H1 (cell line): ENCODE results near the gene NOS1AP. TPM values are rescaled to one million over a fixed set of nuclear protein-coding genes. Genes with fewer than 3 reads are reported as not detected.

Source experiments
- CTCF ChIA-PET: fragments of 300-600 bp; sonication (Branson Sonifier 250); formaldehyde crosslinking; loops from one replicate; lab custom pipeline; 2021; ENCODE audit not compliant: partially characterized antibody; lab: Charles Lee
- POLR2A ChIA-PET: fragments of 300-600 bp; sonication (Branson Sonifier 250); formaldehyde crosslinking; loops from one replicate; lab custom pipeline; 2021; ENCODE audit warnings: inconsistent platforms; ENCODE audit not compliant: partially characterized antibody; lab: Charles Lee
- DNase-seq, 2 experiments: peaks; one replicate each; pipeline versions ENCODE4 v3.0.0 to v3.0.0-alpha.2; 2010 to 2022; ENCODE audit warnings: low spot score in 2 of 2, low read depth in 1 of 2, mixed read lengths in 1 of 2
- FAIRE-seq: peaks from 2 replicates; lab custom pipeline; 2011; peaks lifted over from hg19 to GRCh38; lab: Jason Lieb, UNC
- H2AFZ ChIP-seq: 2 replicates; pipeline ENCODE4 v1.8.1; 2012; ENCODE audit warnings: low read length, inconsistent platforms
- H2AK5ac ChIP-seq: 2 replicates; pipeline ENCODE4 v1.6.1; 2013; ENCODE audit warnings: low read depth, low read length
- H2BK120ac ChIP-seq: replicated peaks from 2 replicates; pipeline ENCODE3; 2013; ENCODE audit warnings: low read depth, low read length, inconsistent platforms
- H2BK12ac ChIP-seq: 2 replicates; pipeline ENCODE4 v1.6.1; 2013; ENCODE audit warnings: low read depth, low read length
- H2BK15ac ChIP-seq: 2 replicates; pipeline ENCODE4 v1.6.1; 2013; ENCODE audit warnings: low read length
- H2BK20ac ChIP-seq: 2 replicates; pipeline ENCODE4 v1.6.1; 2013; ENCODE audit warnings: low read length
- H2BK5ac ChIP-seq: 2 replicates; pipeline ENCODE4 v1.6.1; 2013; ENCODE audit warnings: low read depth, low read length
- H3K14ac ChIP-seq: 2 replicates; pipeline ENCODE4 v1.6.1; 2013; ENCODE audit warnings: inconsistent platforms; ENCODE audit not compliant: insufficient read length
- H3K18ac ChIP-seq: 2 replicates; pipeline ENCODE4 v1.6.1; 2013; ENCODE audit warnings: low read length; ENCODE audit errors: extremely low read depth
- H3K23ac ChIP-seq: 2 replicates; pipeline ENCODE4 v1.6.1; 2013; ENCODE audit warnings: inconsistent platforms; ENCODE audit not compliant: insufficient read length
- H3K23me2 ChIP-seq: 2 replicates; pipeline ENCODE4 v1.6.1; 2013; ENCODE audit warnings: low read depth, low read length
- H3K27ac ChIP-seq: 2 replicates; pipeline ENCODE4 v1.6.1; 2011; ENCODE audit warnings: low read depth, low read length, inconsistent platforms
- H3K27me3 ChIP-seq, 4 experiments: replicated peaks in 1 of 4; 1 replicate in 1 of 4; 2 replicates in 3 of 4; pipeline versions ENCODE4 v1.6.1 to v1.8.1; 2011 to 2013; ENCODE audit warnings: low read length in 3 of 4, mild to moderate bottlenecking in 3 of 4, inconsistent platforms in 2 of 4, mixed read lengths in 2 of 4, moderate library complexity in 1 of 4; ENCODE audit not compliant: control insufficient read depth in 3 of 4, insufficient read depth in 3 of 4; ENCODE audit errors: extremely low read depth in 1 of 4
- H3K36me3 ChIP-seq, 4 experiments: 2 replicates each; pipeline versions ENCODE4 v1.6.1 to v1.8.1; 2011 to 2013; ENCODE audit warnings: mild to moderate bottlenecking in 4 of 4, low read length in 3 of 4, moderate library complexity in 2 of 4, control low read depth in 1 of 4, inconsistent platforms in 1 of 4; ENCODE audit not compliant: insufficient read depth in 4 of 4, control insufficient read depth in 2 of 4
- H3K4ac ChIP-seq: replicated peaks from 2 replicates; pipeline ENCODE3; 2013; ENCODE audit warnings: low read length, low read depth, mixed read lengths, inconsistent platforms; ENCODE audit not compliant: insufficient read length
- H3K4me1 ChIP-seq, 4 experiments: replicated peaks in 1 of 4; 1 replicate in 1 of 4; 2 replicates in 3 of 4; pipeline versions ENCODE4 v1.6.1 to v1.8.1; 2011 to 2013; ENCODE audit warnings: low read length in 3 of 4, inconsistent platforms in 2 of 4, mixed read lengths in 1 of 4; ENCODE audit not compliant: insufficient read depth in 4 of 4, control insufficient read depth in 3 of 4
- H3K4me2 ChIP-seq, 2 experiments: 2 replicates each; pipeline versions ENCODE4 v1.6.1 to v1.8.1; 2011 to 2013; ENCODE audit warnings: low read depth in 2 of 2, low read length in 2 of 2, control low read depth in 1 of 2, inconsistent platforms in 1 of 2, mild to moderate bottlenecking in 1 of 2; ENCODE audit not compliant: insufficient read depth in 1 of 2
- H3K4me3 ChIP-seq, 4 experiments: fragments of 200-600, 300-600 bp in 1 of 4; sonication (generic), shearing (Covaris generic), sonication (Bioruptor Twin) in 1 of 4; 2 replicates each; pipeline versions ENCODE4 v1.5.1 to v1.8.1; 2011 to 2016; ENCODE audit warnings: low read length in 4 of 4, low read depth in 3 of 4, control low read depth in 2 of 4, inconsistent platforms in 2 of 4, mild to moderate bottlenecking in 2 of 4, mixed read lengths in 1 of 4, moderate library complexity in 1 of 4; ENCODE audit not compliant: insufficient read depth in 2 of 4; ENCODE audit errors: extremely low read depth in 1 of 4
- H3K56ac ChIP-seq: replicated peaks from 2 replicates; pipeline ENCODE3; 2013; ENCODE audit warnings: low read depth, mild to moderate bottlenecking, mixed read lengths, low read length, inconsistent platforms; ENCODE audit not compliant: insufficient read length
- H3K79me1 ChIP-seq: 2 replicates; pipeline ENCODE4 v1.6.1; 2013; ENCODE audit warnings: low read depth, low read length, control low read depth
- H3K79me2 ChIP-seq, 2 experiments: 2 replicates each; pipeline versions ENCODE4 v1.6.1 to v1.8.1; 2012 to 2013; ENCODE audit warnings: low read length in 2 of 2, mild to moderate bottlenecking in 2 of 2, inconsistent platforms in 1 of 2; ENCODE audit not compliant: insufficient read depth in 2 of 2, control insufficient read depth in 1 of 2
- H3K9ac ChIP-seq, 4 experiments: replicated peaks in 1 of 4; 1 replicate in 1 of 4; 2 replicates in 3 of 4; pipeline versions ENCODE4 v1.6.1 to v1.8.1; 2011 to 2013; ENCODE audit warnings: low read depth in 3 of 4, low read length in 3 of 4, control low read depth in 2 of 4, mild to moderate bottlenecking in 2 of 4, moderate library complexity in 2 of 4, inconsistent platforms in 1 of 4; ENCODE audit errors: extremely low read depth in 1 of 4
- H3K9me3 ChIP-seq, 2 experiments: 2 replicates each; pipeline versions ENCODE4 v1.6.1 to v1.8.1; 2012 to 2013; ENCODE audit warnings: mild to moderate bottlenecking in 2 of 2, moderate library complexity in 2 of 2, control low read depth in 1 of 2, inconsistent platforms in 1 of 2, low read depth in 1 of 2, low read length in 1 of 2, mixed read lengths in 1 of 2; ENCODE audit not compliant: insufficient read depth in 2 of 2
- H4K20me1 ChIP-seq, 2 experiments: replicated peaks in 1 of 2; 2 replicates each; pipeline versions ENCODE3 to v1.8.1; 2011 to 2013; ENCODE audit warnings: inconsistent platforms in 2 of 2, low read length in 2 of 2, mild to moderate bottlenecking in 1 of 2; ENCODE audit not compliant: insufficient read depth in 2 of 2, control insufficient read depth in 1 of 2
- H4K5ac ChIP-seq: 2 replicates; pipeline ENCODE4 v1.6.1; 2013; ENCODE audit warnings: low read length, low read depth, mixed read lengths, inconsistent platforms; ENCODE audit not compliant: insufficient read length
- H4K8ac ChIP-seq: 2 replicates; pipeline ENCODE4 v1.8.0; 2013; ENCODE audit warnings: mild to moderate bottlenecking, moderate library complexity, low read length, inconsistent platforms; ENCODE audit not compliant: insufficient read depth; ENCODE audit errors: extremely low read depth
- H4K91ac ChIP-seq: replicated peaks from 2 replicates; pipeline ENCODE3; 2013; ENCODE audit warnings: low read length, mixed read lengths, inconsistent platforms; ENCODE audit not compliant: insufficient read length
- BCL11A ChIP-seq, 2 experiments: IDR thresholded peaks; one replicate each; pipeline ENCODE4 v1.6.1; 2011; ENCODE audit warnings: low read depth in 2 of 2, low read length in 2 of 2, mild to moderate bottlenecking in 2 of 2
- FOSL1 ChIP-seq: IDR thresholded peaks from 2 replicates; pipeline ENCODE4 v1.6.1; 2011; ENCODE audit warnings: mild to moderate bottlenecking, low read depth, low read length, moderate library complexity; ENCODE audit not compliant: insufficient read depth
- HDAC6 ChIP-seq: IDR thresholded peaks from one replicate; pipeline ENCODE4 v1.7.1; 2012; ENCODE audit warnings: low read depth, mild to moderate bottlenecking, inconsistent platforms, low read length, moderate library complexity
- JUN ChIP-seq: IDR thresholded peaks from 2 replicates; pipeline ENCODE4 v1.6.1; 2011; ENCODE audit warnings: low read depth, mild to moderate bottlenecking, improper control_type of control experiment, low read length
- MAFK ChIP-seq: IDR thresholded peaks from 2 replicates; pipeline ENCODE4 v1.6.1; 2012; ENCODE audit warnings: low read depth, mild to moderate bottlenecking, improper control_type of control experiment, low read length
- NRF1 ChIP-seq: IDR thresholded peaks from 2 replicates; pipeline ENCODE4 v1.6.1; 2011; ENCODE audit warnings: mild to moderate bottlenecking, low read depth, low read length, improper control_type of control experiment
- PHF8 ChIP-seq: fragments of 200-600 bp; sonication (generic); conservative IDR thresholded peaks from 2 replicates; pipeline ENCODE4 v1.7.1; 2012; ENCODE audit warnings: low read depth, mild to moderate bottlenecking, inconsistent platforms, low read length, moderate library complexity
- POLR2AphosphoS5 ChIP-seq: IDR thresholded peaks from 2 replicates; pipeline ENCODE4 v1.6.1; 2011; ENCODE audit warnings: low read depth, low read length
- RNF2 ChIP-seq: fragments of 200-900, 300-1000 bp; sonication (generic); IDR thresholded peaks from 2 replicates; pipeline ENCODE4 v1.7.1; 2016; ENCODE audit warnings: borderline replicate concordance, low read depth, mild to moderate bottlenecking, antibody characterized with exemption, low read length; ENCODE audit not compliant: poor library complexity, severe bottlenecking; ENCODE audit errors: missing control alignments
- RXRA ChIP-seq: IDR thresholded peaks from 2 replicates; pipeline ENCODE4 v1.6.1; 2011; ENCODE audit warnings: low read depth, mild to moderate bottlenecking, low read length, moderate library complexity; ENCODE audit not compliant: insufficient read depth
- SIN3A ChIP-seq, 2 experiments: IDR thresholded peaks in 1 of 2; conservative IDR thresholded peaks in 1 of 2; 2 replicates each; pipeline ENCODE4 v1.6.1; 2011 to 2012; ENCODE audit warnings: low read length in 2 of 2, improper control_type of control experiment in 1 of 2, low read depth in 1 of 2, mild to moderate bottlenecking in 1 of 2
- SP1 ChIP-seq: IDR thresholded peaks from 2 replicates; pipeline ENCODE4 v1.6.1; 2011; ENCODE audit warnings: low read depth, low read length
- SP4 ChIP-seq: IDR thresholded peaks from 2 replicates; pipeline ENCODE4 v1.6.1; 2012; ENCODE audit warnings: low read length, inconsistent platforms
- WGBS, 2 experiments: shearing (Covaris generic) in 1 of 2; methylation state at CpG; one replicate each; pipeline versions ENCODE4 v1.1.6 to v1.1.7; 2013 to 2015; ENCODE audit warnings: low lambda C conversion rate in 2 of 2, mixed read lengths in 2 of 2, inconsistent platforms in 1 of 2, low coverage in 1 of 2, missing lambda C conversion rate in 1 of 2; ENCODE audit not compliant: insufficient replicate concordance in 2 of 2, insufficient coverage in 1 of 2, insufficient read length in 1 of 2; ENCODE audit errors: extremely low coverage in 1 of 2, missing lambda C conversion rate in 1 of 2; 5-methylcytosine and 5-hydroxymethylcytosine counted together
- polyA plus RNA-seq, 7 experiments: library from polyadenylated mRNA; depleted of rRNA in 3 of 7; stranded (reverse) in 5 of 7; unstranded in 2 of 7; fragments of >200 nt in 5 of 7; fragments of 200-250 nt in 2 of 7; gene quantifications; 1 replicate in 5 of 7; 2 replicates in 1 of 7; 4 replicates in 1 of 7; pipeline versions ENCODE4 v1.2.1 to v1.2.3, GENCODE V29; 2011 to 2013; ENCODE audit warnings: missing spikeins in 2 of 7, mixed read lengths in 2 of 7
- total RNA-seq: library from RNA; stranded (reverse); fragmentation: NEBNext Ultra II Directional; extraction: Animal tissue kit (Norgen Biotek cat#: 25700); gene quantifications from 2 replicates; pipeline ENCODE4 v1.2.1, GENCODE V29; 2021

NOS1AP gene
- total and polyA plus RNA-seq, 2 of the 8 experiments (the other 6 are each of a cell fraction or from before 2014, with no cell fraction given), result 2.4 to 12.1 TPM

DNA sequence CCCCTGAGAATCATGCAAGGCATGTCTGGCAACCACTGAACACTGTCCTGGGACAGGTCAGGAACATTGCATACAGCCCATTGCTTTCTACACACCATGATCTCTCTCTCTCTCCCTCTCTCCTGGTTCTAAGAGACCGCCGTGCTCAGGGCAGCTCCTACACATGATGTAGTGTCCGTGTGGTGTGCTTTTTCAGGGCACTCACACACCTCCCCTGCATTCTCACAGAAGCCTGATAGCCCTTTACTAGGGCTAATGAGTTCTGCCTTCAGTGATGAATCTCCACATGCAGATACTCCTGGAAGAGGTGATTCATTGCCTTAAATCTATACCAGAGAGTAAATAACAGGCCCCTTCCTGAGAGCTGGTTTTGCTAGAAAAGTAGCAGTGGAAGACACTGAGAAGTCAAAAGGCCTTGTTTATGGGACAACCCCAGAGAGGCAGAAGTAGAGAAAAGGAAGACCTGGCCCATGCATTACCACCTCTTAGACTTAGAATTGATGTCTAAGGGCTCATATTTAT lies 38.7 kb upstream of the NOS1AP start:
- Histone ChIP-seq H3K4me1 (no peaks in the 10 kb centered on the region), H3K23me2 (peaks cover 2% of the 10 kb centered on the region; the same call in 1 of the 2 replicates), H3K23ac (no peak overlapping the region), H3K36me3 (no peaks in the 10 kb centered on the region), H4K20me1 (no peaks in the 10 kb centered on the region), H3K4ac (no peak overlapping the region), H2BK15ac (no peak overlapping the region), H3K4me2 (no peak overlapping the region), H2BK120ac (no peak overlapping the region), H3K79me2 (no peaks in the 10 kb centered on the region), H3K79me1 (no peaks in the 10 kb centered on the region), H2BK12ac (no peak overlapping the region), H3K4me3 (no peak overlapping the region), H3K27me3 (no peaks in the 10 kb centered on the region; a peak in 1 of 7 replicates), H3K9ac (no peak overlapping the region), H3K18ac (no peak overlapping the region), H2AK5ac (no peak overlapping the region), H3K14ac (no peak overlapping the region), H4K5ac (no peak overlapping the region), H2BK20ac (no peak overlapping the region), H2AFZ (no peak overlapping the region), H4K8ac (no peak overlapping the region), H2BK5ac (no peak overlapping the region), H3K27ac (no peak overlapping the region), H3K9me3 (no peaks in the 10 kb centered on the region), H3K56ac (no peak overlapping the region), H4K91ac (no peak overlapping the region)
- ChIA-PET POLR2A (no interaction called here), CTCF (interaction anchor here (0.5 to 1.0 kb wide), 3 partner anchors 11 to 179 kb away, joined by 3 to 4 read pairs (median 3); no protein-coding TSS in a partner anchor)
- DNase-seq (no peak), FAIRE-seq (no peak)
- 95% methylated on average over 3 of the region's 3 CpGs; no CpG with 5 or more reads in 1 of the 2 experiments for WGBS, 2 experiments
- TF ChIP-seq JUN (no peak), SIN3A (conservative IDR thresholded peaks at IDR 0.05 in 1 of 2, IDR thresholded peaks at IDR 0.05 in 1 of 2; ENCODE audit: low read depth in 1 of 2, low read length in 2 of 2) (no peak), BCL11A (IDR thresholded peaks at IDR 0.05; ENCODE audit: low read depth in 2 of 2, low read length in 2 of 2) (no peak), SP1 (no peak), MAFK (no peak), NRF1 (no peak), FOSL1 (no peak), PHF8 (no peak), RXRA (no peak), POLR2AphosphoS5 (no peak), RNF2 (no peak), SP4 (no peak), HDAC6 (no peak)
